Lung (tissue), 12 donors: ENCODE measurements around the gene TNS3. TPM values are rescaled to one million over a fixed set of nuclear protein-coding genes. Genes with fewer than 3 reads are reported as not detected.

ENCODE experiments used
- ATAC-seq: fragments of 200-7000 bp; cut with Tn5 transposase; one replicate; pipeline ENCODE4 v1.9.1; 2020; ENCODE audit warnings: moderate number of reproducible peaks; ENCODE audit not compliant: insufficient read depth, low FRiP score
- DNase-seq, 3 donors: peaks; one replicate each; pipeline ENCODE4 v3.0.0-alpha.2; 2013 to 2017
- H3K27ac ChIP-seq, 2 donors: one replicate each; pipeline ENCODE4 v1.5.1; 2013; ENCODE audit warnings: mild to moderate bottlenecking in 2 of 2, moderate library complexity in 2 of 2, control low read depth in 1 of 2, inconsistent platforms in 1 of 2, low read depth in 1 of 2, low read length in 1 of 2
- H3K27me3 ChIP-seq, 3 donors: one replicate each; pipeline ENCODE4 v1.5.1; 2013; ENCODE audit warnings: low read length in 2 of 3; ENCODE audit not compliant: control insufficient read depth in 3 of 3, insufficient read depth in 3 of 3
- H3K36me3 ChIP-seq, 4 donors: one replicate each; pipeline ENCODE4 v1.5.1; 2013; ENCODE audit warnings: low read length in 4 of 4, mild to moderate bottlenecking in 1 of 4, moderate library complexity in 1 of 4; ENCODE audit not compliant: control insufficient read depth in 4 of 4, insufficient read depth in 4 of 4
- H3K4me1 ChIP-seq, 5 donors: one replicate each; pipeline ENCODE4 v1.5.1; 2013; ENCODE audit warnings: low read length in 5 of 5, mild to moderate bottlenecking in 2 of 5, moderate library complexity in 1 of 5; ENCODE audit not compliant: control insufficient read depth in 5 of 5, insufficient read depth in 5 of 5
- H3K4me3 ChIP-seq: one replicate; pipeline ENCODE4 v1.5.1; 2013; ENCODE audit warnings: mild to moderate bottlenecking, control low read depth, moderate library complexity
- H3K9ac ChIP-seq, 2 donors: one replicate each; pipeline ENCODE4 v1.5.1; 2013; ENCODE audit warnings: low read length in 2 of 2, control low read depth in 1 of 2; ENCODE audit not compliant: insufficient read depth in 1 of 2
- H3K9me3 ChIP-seq, 4 donors: one replicate each; pipeline ENCODE4 v1.5.1; 2013; ENCODE audit warnings: low read length in 3 of 4, mild to moderate bottlenecking in 1 of 4, moderate library complexity in 1 of 4; ENCODE audit not compliant: control insufficient read depth in 4 of 4, insufficient read depth in 3 of 4
- CTCF ChIP-seq: IDR thresholded peaks from 2 replicates; pipeline ENCODE4 v1.5.1; 2012; ENCODE audit warnings: mild to moderate bottlenecking; ENCODE audit errors: control extremely low read depth, extremely low read depth
- WGBS, 2 donors: extraction: QIAGEN DNeasy Blood & Tissue Kit; methylation state at CpG; one replicate each; pipeline ENCODE4 v1.1.7; 2013; 5-methylcytosine and 5-hydroxymethylcytosine counted together
- polyA plus RNA-seq, 2 donors: library from polyadenylated mRNA; stranded (reverse); fragments of 200-250 nt; gene quantifications; one replicate each; pipeline ENCODE4 v1.2.1, GENCODE V29; 2013
- total RNA-seq, 2 donors: library from RNA; depleted of rRNA in 1 of 2; stranded (reverse); fragments of >200 nt in 1 of 2; gene quantifications; one replicate each; pipeline ENCODE4 v1.2.1, GENCODE V29; 2014 to 2021
- donor health status: control.
- donor health status: control.
- donor health status: Bipolar disorder and iron deficiency.
- donor health status: healthy.
- donor health status: DM: yes; HTN: yes; CAD: no.

Gene TNS3
- total and polyA plus RNA-seq, 4 donors, result 23.8 to 140 (median 85.7) TPM

GRCh38 chr7:47288060-47288459, 293.9 kb downstream of the TNS3 start:
- 95% methylated on average over 6 of the region's 6 CpGs for WGBS, 2 donors
- no peak for DNase-seq
- peaks cover 3 to 82% (median 53%) of the 10 kb centered on the region in 4 donors for H3K36me3 ChIP-seq
- ATAC-seq, result no peak
- peaks cover 0 to 2% (median 0%) of the 10 kb centered on the region in 4 donors for H3K9me3 ChIP-seq
- H3K4me1 ChIP-seq, result peaks cover 3 to 15% (median 8%) of the 10 kb centered on the region in 5 donors
- no peak overlapping the region for H3K9ac ChIP-seq
- H3K27ac ChIP-seq, result no peak overlapping the region
- no peak overlapping the region for H3K4me3 ChIP-seq
- H3K27me3 ChIP-seq, result no peaks in the 10 kb centered on the region
- no peak for TF ChIP-seq CTCF

- no peak for TF ChIP-seq CTCF
- Histone ChIP-seq H3K9ac (no peak overlapping the region), H3K9me3 (peaks cover 0 to 2% (median 0%) of the 10 kb centered on the region in 4 donors), H3K4me3 (no peak overlapping the region), H3K36me3 (peaks cover 3 to 87% (median 63%) of the 10 kb centered on the region in 4 donors), H3K4me1 (peaks cover 0 to 7% (median 0%) of the 10 kb centered on the region in 5 donors), H3K27ac (no peak overlapping the region), H3K27me3 (no peaks in the 10 kb centered on the region)
- peak in 1 of 3 donors; percentile 11 for DNase-seq
- peak; percentile 36 for ATAC-seq
- 87 to 93% methylated on average over 9 of the region's 9 CpGs for WGBS, 2 donors
Observed at GRCh38 chr7:47285860-47286491, 295.9 kb downstream of the TNS3 start.

- H3K36me3 ChIP-seq, result peaks cover 0 to 79% (median 62%) of the 10 kb centered on the region in 4 donors
- TF ChIP-seq CTCF, result no peak
- peaks cover 0 to 3% (median 0%) of the 10 kb centered on the region in 5 donors for H3K4me1 ChIP-seq
- no peaks in the 10 kb centered on the region for H3K27me3 ChIP-seq
- H3K27ac ChIP-seq, result no peak overlapping the region
- no peak for DNase-seq
- H3K4me3 ChIP-seq, result no peak overlapping the region
- H3K9ac ChIP-seq, result no peak overlapping the region
- H3K9me3 ChIP-seq, result peaks cover 0 to 2% (median 0%) of the 10 kb centered on the region in 4 donors
- ATAC-seq, result no peak
- 95% methylated on average over 11 of the region's 11 CpGs for WGBS, 2 donors
Observed at GRCh38 chr7:47284691-47285635, 296.9 kb downstream of the TNS3 start.
